TTC549 (cell line): ENCODE data around the gene MPDU1.
"Not testable (repeated sequence)": the region's sequence is repeated elsewhere in the genome, so short reads cannot be mapped to it uniquely, and the experiment has no call there.

Experiments
- FAIRE-seq: peaks from 2 replicates; lab custom pipeline; 2012; peaks lifted over from hg19 to GRCh38; lab: Jason Lieb, UNC

Gene MPDU1

DNA sequence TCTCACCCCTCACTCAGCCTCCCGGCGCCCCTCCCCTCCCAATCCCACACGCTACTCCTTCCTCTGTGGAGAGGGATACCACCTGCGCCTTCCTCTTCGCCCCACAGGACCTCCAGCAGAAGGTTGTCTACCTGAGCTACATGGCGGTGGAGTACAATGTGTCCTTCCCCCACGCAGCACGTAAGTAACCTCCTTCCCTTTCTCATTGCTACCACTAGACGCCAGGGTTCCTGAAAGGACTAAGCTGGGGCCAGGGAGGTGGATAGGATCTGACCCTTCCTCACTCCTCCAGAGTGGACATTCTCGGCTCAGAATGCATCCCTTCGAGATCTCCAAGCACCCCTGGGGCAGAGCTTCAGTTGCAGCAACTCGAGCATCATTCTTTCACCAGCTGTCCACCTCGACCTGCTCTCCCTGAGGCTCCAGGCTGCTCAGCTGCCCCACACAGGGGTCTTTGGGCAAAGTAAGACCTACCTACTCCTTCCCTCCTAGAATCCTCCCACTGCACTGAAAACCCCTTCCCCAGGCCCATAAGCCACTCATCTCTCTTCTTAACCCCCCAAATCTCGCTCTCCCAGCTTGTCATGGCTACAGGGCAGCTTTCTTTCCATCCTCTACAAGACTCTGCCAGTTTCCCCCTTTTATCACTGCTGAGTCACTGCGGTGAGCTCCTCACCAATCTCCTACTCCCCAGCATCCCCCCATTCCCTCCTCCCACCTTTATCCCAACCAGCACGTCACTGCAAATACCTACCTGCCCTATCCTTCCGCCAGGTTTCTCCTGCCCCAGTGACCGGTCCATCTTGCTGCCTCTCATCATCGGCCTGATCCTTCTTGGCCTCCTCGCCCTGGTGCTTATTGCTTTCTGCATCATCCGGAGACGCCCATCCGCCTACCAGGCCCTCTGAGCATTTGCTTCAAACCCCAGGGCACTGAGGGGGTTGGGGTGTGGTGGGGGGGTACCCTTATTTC is 2.8 kb upstream of the MPDU1 start:
- FAIRE-seq: no peak

DNA sequence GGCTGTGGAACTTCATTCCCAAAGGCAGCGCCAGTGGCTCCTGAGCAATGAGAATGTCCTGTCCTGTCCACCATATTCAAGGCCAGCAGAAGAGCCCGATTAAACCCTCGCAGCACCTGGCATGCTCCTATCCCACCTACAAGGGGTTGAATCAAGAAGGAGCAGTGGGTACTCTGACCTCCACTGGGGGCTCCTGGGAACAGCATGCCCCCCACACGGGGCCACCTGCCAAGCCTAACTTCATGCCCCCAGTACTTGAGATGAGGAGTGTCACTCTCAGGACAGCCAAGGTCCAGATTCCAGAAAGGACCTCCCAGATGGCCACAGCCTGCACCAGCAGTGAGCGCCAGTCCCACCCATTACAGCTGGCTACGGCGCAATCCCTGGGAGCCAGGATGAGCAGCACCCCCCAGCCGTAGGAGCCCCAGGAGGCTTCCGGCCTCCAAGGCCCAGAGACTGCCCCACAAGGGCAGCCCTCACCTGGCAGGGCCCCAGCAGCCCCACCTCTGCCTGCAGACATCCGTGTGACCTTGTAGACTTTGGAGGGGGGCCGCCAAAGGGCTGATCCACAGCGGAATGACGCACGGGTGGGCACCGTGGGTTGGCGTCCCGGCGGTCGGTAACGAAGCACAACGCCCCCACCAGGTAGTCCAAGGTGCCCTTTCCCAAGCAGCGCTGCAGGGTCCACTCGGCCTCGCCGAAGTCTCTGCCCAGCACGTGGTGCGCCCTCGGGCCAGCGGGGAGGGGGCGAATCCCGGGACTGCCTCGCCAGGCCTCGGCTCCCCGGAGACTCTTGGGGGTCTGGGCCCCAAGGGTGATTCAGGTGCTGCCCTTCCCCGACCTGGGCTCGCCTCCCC is 1.0 kb upstream of the MPDU1 start:
- FAIRE-seq: no peak

GRCh38 chr17:7586673-7587419 is 3.2 kb downstream of the MPDU1 start:
- FAIRE-seq: no peak

GRCh38 chr17:7587420-7588151 is 3.9 kb downstream of the MPDU1 start:
- no peak for FAIRE-seq

DNA sequence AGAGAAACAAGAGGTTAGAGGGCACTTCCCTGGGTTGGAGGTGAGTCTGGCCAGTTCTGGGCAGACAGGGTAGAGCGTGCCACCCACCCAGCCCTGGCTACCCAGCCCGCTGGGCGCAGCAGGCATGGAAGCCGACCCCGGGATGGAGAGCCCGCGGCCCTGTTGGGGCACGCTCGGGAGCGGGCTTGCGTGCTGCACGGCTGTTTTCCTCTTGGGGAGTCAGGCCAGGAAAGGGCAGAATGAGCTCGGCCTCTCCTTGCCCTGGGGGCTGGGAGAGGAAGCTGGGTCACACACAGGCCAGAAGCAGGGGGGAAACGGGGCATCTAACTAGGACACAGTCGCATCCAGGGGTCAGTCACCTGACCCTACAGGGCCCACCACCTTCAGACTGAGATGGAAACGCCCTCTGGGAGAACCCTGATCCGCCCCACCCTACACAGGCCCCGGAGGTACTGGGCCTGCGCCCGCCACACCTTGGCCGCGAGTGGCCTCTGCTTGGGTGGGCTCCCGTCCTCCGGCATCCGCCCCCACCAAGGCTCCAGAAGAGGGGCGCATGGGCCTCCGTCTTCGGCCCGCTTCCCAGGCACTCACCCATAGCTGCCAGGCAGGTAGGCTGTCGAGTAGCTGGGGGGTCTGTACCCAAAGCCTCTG is 5.0 kb downstream of the MPDU1 start:
- no peak for FAIRE-seq

DNA sequence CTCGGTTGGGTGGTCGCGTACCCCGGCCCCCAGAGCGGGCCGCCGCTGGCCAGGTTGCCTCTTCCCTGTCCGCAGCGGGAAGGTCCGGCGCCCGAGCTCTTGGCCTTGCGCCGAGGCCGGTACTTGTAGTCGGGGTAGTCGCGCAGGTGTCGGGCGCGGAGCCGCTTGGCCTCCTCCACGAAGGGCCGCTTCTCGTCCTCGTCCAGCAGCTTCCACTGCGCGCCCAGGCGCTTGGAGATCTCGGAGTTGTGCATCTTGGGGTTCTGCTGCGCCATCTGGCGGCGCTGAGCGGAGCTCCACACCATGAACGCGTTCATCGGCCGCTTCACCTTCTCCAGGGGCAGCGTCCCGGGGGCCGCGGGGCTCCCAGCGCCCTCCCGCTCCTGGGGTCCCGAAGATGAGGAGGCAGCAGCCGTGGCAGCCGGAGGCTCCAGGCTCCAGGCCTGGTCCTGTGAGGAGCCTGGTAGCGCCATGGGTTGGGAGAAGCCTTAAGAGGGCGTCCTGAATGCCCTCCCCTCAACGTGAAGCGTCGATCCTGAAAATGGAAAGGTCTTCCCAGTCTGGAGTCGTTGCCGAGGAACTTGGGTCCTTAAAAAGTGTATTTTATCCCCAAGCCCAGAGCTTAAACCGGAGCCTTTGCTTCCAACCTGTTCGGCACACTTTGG is 5.7 kb downstream of the MPDU1 start:
- no peak for FAIRE-seq

GRCh38 chr17:7589891-7590691 is 6.4 kb downstream of the MPDU1 start, which contains the start of gene SOX15:
Gene SOX15, minus strand, starts transcription at chr17:7590094. Its CDS starts 418 bp downstream, at chr17:7589676.
- FAIRE-seq: no peak

DNA sequence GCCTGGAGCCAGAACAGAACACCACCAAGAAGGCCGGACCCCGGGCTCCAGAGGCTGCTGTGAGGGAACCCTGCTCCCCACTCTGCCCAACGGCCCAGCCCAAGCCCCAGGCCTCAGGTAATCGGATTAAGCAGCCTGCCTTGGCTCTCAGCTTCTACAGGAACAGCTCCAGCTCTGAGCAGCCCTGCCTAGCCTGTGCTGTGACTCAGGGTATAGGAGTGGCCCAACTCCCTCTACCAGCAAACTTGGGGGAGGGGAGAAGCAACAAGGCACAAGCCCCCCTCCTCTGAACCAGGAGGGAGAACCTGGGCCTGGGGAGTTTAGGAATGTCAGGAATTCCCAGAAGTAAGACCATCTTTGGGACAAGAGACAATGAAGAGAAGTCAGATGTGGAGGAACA is 7.1 kb downstream of the MPDU1 start:
- no peak for FAIRE-seq

GRCh38 chr17:7591596-7591995 is 7.9 kb downstream of the MPDU1 start:
- no peak for FAIRE-seq

GRCh38 chr17:7592422-7593021 is 8.9 kb downstream of the MPDU1 start:
- no peak for FAIRE-seq

DNA sequence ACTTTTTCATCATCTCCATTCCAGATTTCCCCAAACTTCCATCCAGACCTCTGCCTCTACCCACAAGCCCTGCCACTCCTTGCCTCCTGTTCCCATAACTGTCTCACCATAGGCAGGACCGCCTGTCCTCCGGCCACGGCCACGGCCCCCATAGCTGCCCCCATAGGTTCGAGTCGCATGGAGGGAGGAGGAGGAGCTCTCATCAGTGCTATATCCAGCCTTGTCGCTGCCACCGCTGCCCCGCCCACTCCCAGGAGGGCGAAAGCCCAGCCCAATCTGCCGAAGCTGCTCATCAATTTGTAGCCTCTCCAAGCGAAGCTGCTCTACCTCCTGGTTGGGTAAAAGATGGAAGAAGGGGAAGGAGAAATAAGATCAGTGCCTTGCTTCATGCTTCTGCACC is 9.6 kb downstream of the MPDU1 start:
- FAIRE-seq: no peak

- not testable (repeated sequence) for FAIRE-seq
Observed at GRCh38 chr17:7597561-7597960, 13.9 kb downstream of the MPDU1 start.

DNA sequence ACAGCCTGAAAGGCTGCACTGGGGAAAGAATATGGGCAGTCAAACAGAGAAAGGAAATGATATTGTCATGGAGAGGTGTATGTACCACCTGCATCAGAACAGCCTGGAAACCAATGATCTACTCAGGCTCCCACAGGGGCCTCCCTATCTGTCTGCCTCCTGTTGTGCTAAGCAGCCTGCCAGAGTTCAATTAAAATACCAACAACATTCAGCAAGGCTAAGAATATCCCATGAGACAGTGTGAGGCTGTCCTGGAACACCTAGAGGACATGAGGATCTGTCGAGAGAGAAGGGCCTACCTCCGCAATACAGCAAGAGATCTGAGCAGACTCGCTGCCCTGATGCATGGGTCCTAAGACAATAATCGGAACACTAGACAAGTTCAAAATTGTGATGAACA is 22.6 kb downstream of the MPDU1 start:
- no peak for FAIRE-seq

DNA sequence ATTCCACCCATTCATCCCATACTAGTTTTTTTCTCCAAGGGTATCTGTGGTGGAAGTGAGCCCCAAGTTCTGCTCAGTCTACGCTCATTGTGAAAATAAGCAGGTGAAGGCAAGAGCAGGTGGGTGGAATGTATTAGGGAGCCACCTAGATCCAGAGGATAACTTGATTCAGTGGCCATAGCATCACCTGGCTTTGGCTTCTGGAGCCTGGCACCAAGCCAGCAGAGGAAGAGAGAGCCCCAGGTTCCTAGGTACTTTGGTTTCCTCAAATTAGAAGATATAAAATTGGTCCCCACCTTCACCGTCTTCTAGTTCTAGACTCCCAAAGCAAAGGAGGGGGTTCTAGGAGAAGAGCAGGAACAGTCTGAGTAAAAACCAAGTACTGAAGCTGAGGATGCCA is 27.0 kb downstream of the MPDU1 start:
- no peak for FAIRE-seq

DNA sequence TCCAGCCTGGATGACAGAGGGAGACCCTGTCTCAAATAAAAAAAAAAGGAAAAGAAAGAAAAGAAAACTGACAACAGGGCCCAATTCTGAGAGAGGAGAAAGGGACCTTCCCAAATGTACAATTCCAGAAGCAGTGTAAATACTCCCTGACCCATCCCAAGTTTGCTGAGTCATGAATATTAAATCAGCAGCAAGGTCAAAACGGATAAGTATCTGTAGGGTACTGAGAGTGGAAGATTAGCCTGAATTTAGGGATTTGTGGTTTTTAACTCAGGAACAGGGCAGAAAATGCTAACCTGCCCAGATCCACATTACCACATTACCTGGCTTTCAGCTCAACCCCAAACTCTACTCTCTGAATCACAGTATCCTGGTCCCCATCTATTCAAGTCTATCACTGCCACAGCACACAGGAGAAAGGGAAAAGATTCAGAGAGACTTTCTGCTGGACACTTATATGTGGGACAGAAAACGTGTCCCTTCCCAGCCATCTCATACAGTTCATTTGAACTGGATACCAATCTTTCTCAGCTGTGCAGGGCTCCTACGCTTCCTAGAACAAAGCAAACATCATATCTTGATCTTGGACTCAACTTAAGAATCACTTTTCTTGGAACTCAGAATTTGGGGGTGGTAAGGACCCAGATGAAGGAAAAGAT is 28.1 kb downstream of the MPDU1 start:
- FAIRE-seq: no peak

DNA sequence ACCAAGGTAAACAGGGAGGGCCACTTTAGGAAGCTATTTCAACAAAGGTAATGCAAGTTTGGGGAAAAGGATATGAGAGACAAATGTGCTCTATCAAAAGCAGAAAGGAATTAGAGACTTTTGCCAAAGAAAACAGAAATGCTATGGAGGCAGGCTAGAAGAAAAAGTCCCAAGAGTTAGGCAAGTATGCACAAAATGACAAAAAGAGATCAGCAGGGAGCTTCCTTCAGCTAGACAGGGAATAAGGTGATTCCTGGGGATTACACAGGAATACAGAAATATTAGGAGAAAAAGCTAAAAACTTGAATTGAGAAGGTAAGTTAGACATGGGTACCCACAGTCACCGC is 28.6 kb downstream of the MPDU1 start:
- no peak for FAIRE-seq

DNA sequence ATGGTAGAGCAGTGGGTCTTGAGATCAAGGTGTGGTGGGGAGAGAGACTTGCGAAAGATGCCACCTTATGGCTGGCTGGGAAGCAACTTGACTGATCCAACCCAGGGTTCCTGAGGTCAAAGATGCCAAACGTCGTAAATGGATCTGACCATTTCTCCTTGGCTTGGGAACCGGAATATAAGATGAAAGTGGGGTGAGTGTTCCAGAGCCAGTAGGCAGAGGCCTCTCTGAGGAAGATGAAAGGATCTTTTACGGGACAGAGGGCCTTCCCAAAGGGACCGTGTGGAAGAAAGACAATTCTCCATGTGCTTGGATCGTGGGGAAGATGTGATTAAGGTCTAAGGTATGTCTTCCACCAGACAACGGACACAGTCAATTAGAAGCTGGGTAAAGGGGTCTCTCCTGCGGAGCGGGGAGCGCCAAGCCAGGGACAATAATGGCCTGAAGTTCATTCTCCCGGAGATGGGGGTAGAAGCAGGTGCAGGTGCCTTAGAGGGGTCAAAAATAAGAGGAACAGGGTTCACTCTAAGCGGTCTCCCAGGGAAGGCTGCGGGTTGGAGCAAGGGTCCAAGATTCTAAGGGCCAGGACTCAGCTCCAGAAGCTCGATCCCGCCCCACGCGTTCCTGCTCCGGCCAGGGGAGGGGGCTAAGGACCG is 30.2 kb downstream of the MPDU1 start:
- FAIRE-seq: no peak
